Measurements from ENCODE around the gene POFUT2.
A peak's percentile ranks its signal among the peaks of the same experiment; 100 is the strongest.

The POFUT2 gene

GRCh38 chr21:45295576-45296365 is 8.1 kb upstream of the POFUT2 start:
- no peak for DNase-seq

- no peak for DNase-seq
Measured at GRCh38 chr21:45294509-45295291, 7.0 kb upstream of the POFUT2 start.

- no peak for DNase-seq
Measured at GRCh38 chr21:45293726-45294401, 6.2 kb upstream of the POFUT2 start.

- DNase-seq: no peak
Measured at GRCh38 chr21:45293220-45293725, 5.6 kb upstream of the POFUT2 start.

GRCh38 chr21:45292399-45293219 is 4.9 kb upstream of the POFUT2 start:
- peak; percentile 78 for DNase-seq

- no peak for DNase-seq
Measured at GRCh38 chr21:45291613-45292398, 4.1 kb upstream of the POFUT2 start.

- no peak for DNase-seq
Measured at GRCh38 chr21:45290948-45291612, 3.4 kb upstream of the POFUT2 start.

GRCh38 chr21:45289655-45290515 is 2.2 kb upstream of the POFUT2 start:
- no peak for DNase-seq

GRCh38 chr21:45289134-45289533 is 1.4 kb upstream of the POFUT2 start:
- DNase-seq: no peak

- DNase-seq: no peak
Measured at GRCh38 chr21:45288441-45288841, 746 bp upstream of the POFUT2 start.

- DNase-seq: no peak
Measured at GRCh38 chr21:45286671-45287437, 841 bp downstream of the POFUT2 start.

- no peak for DNase-seq
Measured at GRCh38 chr21:45285266-45285931, 2.3 kb downstream of the POFUT2 start.

GRCh38 chr21:45284456-45284741 is 3.3 kb downstream of the POFUT2 start:
- DNase-seq: no peak

GRCh38 chr21:45283611-45284455 is 3.9 kb downstream of the POFUT2 start:
- DNase-seq: no peak

GRCh38 chr21:45283035-45283610 is 4.6 kb downstream of the POFUT2 start:
- no peak for DNase-seq

GRCh38 chr21:45282283-45283034 is 5.2 kb downstream of the POFUT2 start:
- no peak for DNase-seq
